ENCODE data around the gene MCRIP2. TPM values are rescaled to one million over a fixed set of nuclear protein-coding genes. Genes with fewer than 3 reads are reported as not detected.

The MCRIP2 gene
- total and polyA plus RNA-seq, 2 donors = 17.0 to 25.2 TPM

GRCh38 chr16:610513-611381 lies 30.9 kb upstream of the MCRIP2 start:
- peaks cover 7 to 13% of the 10 kb centered on the region in 2 donors for H3K36me3 ChIP-seq (ENCODE audit: control insufficient read depth in 2 of 2, insufficient read depth in 2 of 2, low read length in 1 of 2)
- no peak overlapping the region for H3K4me3 ChIP-seq (ENCODE audit: low read length in 2 of 2)
- WGBS = 90% methylated on average over 28 of the region's 28 CpGs
- peak overlapping the region in 1 of 2 donors; percentile 11 for H3K27ac ChIP-seq (ENCODE audit: low read depth in 1 of 2, low read length in 1 of 2)
- peaks cover 0 to 7% of the 10 kb centered on the region in 2 donors for H3K4me1 ChIP-seq (ENCODE audit: control insufficient read depth in 2 of 2, insufficient read depth in 2 of 2, low read length in 2 of 2)
- peak in 3 of 9 donors; percentile 39 to 63 (median 61) for DNase-seq (ENCODE audit: low read depth in 6 of 9, low spot score in 9 of 9)
- H3K27me3 ChIP-seq (ENCODE audit: control insufficient read depth in 2 of 2, insufficient read depth in 1 of 2, low read length in 1 of 2) = no peaks in the 10 kb centered on the region
- peaks cover 0 to under 1% of the 10 kb centered on the region in 2 donors for H3K9me3 ChIP-seq (ENCODE audit: control insufficient read depth in 2 of 2, insufficient read depth in 1 of 2, low read length in 1 of 2)

- H3K27me3 ChIP-seq (ENCODE audit: control insufficient read depth in 2 of 2, insufficient read depth in 1 of 2, low read length in 1 of 2) = no peaks in the 10 kb centered on the region
- no peak for DNase-seq (ENCODE audit: low read depth in 6 of 9, low spot score in 9 of 9)
- no peak overlapping the region for H3K27ac ChIP-seq (ENCODE audit: low read depth in 1 of 2, low read length in 1 of 2)
- no peak overlapping the region for H3K4me3 ChIP-seq (ENCODE audit: low read length in 2 of 2)
- H3K4me1 ChIP-seq (ENCODE audit: control insufficient read depth in 2 of 2, insufficient read depth in 2 of 2, low read length in 2 of 2) = peaks cover 0 to 7% of the 10 kb centered on the region in 2 donors
- 96% methylated on average over 13 of the region's 13 CpGs for WGBS
- no peaks in the 10 kb centered on the region for H3K9me3 ChIP-seq (ENCODE audit: control insufficient read depth in 2 of 2, insufficient read depth in 1 of 2, low read length in 1 of 2)
- peaks cover 7 to 29% of the 10 kb centered on the region in 2 donors for H3K36me3 ChIP-seq (ENCODE audit: control insufficient read depth in 2 of 2, insufficient read depth in 2 of 2, low read length in 1 of 2)
Measured at GRCh38 chr16:615122-615521, 26.5 kb upstream of the MCRIP2 start.

- DNase-seq (ENCODE audit: low read depth in 6 of 9, low spot score in 9 of 9) = no peak
- peaks cover 0 to 2% of the 10 kb centered on the region in 2 donors for H3K9me3 ChIP-seq (ENCODE audit: control insufficient read depth in 2 of 2, insufficient read depth in 1 of 2, low read length in 1 of 2)
- no peak overlapping the region for H3K27ac ChIP-seq (ENCODE audit: low read depth in 1 of 2, low read length in 1 of 2)
- 98% methylated on average over 39 of the region's 39 CpGs for WGBS
- peaks cover 7 to 29% of the 10 kb centered on the region in 2 donors for H3K36me3 ChIP-seq (ENCODE audit: control insufficient read depth in 2 of 2, insufficient read depth in 2 of 2, low read length in 1 of 2)
- H3K4me3 ChIP-seq (ENCODE audit: low read length in 2 of 2) = no peak overlapping the region
- no peaks in the 10 kb centered on the region for H3K27me3 ChIP-seq (ENCODE audit: control insufficient read depth in 2 of 2, insufficient read depth in 1 of 2, low read length in 1 of 2)
- peaks cover 0 to 10% of the 10 kb centered on the region in 2 donors for H3K4me1 ChIP-seq (ENCODE audit: control insufficient read depth in 2 of 2, insufficient read depth in 2 of 2, low read length in 2 of 2)
Measured at GRCh38 chr16:616733-617586, 24.7 kb upstream of the MCRIP2 start.

GRCh38 chr16:617855-618254 lies 23.8 kb upstream of the MCRIP2 start:
- DNase-seq (ENCODE audit: low read depth in 6 of 9, low spot score in 9 of 9) = no peak
- Histone ChIP-seq H3K27me3 (ENCODE audit: control insufficient read depth in 2 of 2, insufficient read depth in 1 of 2, low read length in 1 of 2) (no peaks in the 10 kb centered on the region), H3K4me1 (ENCODE audit: control insufficient read depth in 2 of 2, insufficient read depth in 2 of 2, low read length in 2 of 2) (peaks cover 0 to 10% of the 10 kb centered on the region in 2 donors), H3K36me3 (ENCODE audit: control insufficient read depth in 2 of 2, insufficient read depth in 2 of 2, low read length in 1 of 2) (peaks cover 7 to 29% of the 10 kb centered on the region in 2 donors), H3K27ac (ENCODE audit: low read depth in 1 of 2, low read length in 1 of 2) (no peak overlapping the region), H3K4me3 (ENCODE audit: low read length in 2 of 2) (no peak overlapping the region), H3K9me3 (ENCODE audit: control insufficient read depth in 2 of 2, insufficient read depth in 1 of 2, low read length in 1 of 2) (peaks cover 0 to 2% of the 10 kb centered on the region in 2 donors)
- WGBS = 93% methylated on average over 16 of the region's 16 CpGs

- 97% methylated on average over 20 of the region's 20 CpGs for WGBS
- peaks cover 0 to 2% of the 10 kb centered on the region in 2 donors for H3K9me3 ChIP-seq (ENCODE audit: control insufficient read depth in 2 of 2, insufficient read depth in 1 of 2, low read length in 1 of 2)
Measured at GRCh38 chr16:619476-620100, 22.0 kb upstream of the MCRIP2 start.

GRCh38 chr16:620700-621525 lies 20.7 kb upstream of the MCRIP2 start:
- no peak overlapping the region for H3K27ac ChIP-seq (ENCODE audit: low read depth in 1 of 2, low read length in 1 of 2)
- 94% methylated on average over 41 of the region's 41 CpGs for WGBS
- no peak for DNase-seq (ENCODE audit: low read depth in 6 of 9, low spot score in 9 of 9)
- H3K36me3 ChIP-seq (ENCODE audit: control insufficient read depth in 2 of 2, insufficient read depth in 2 of 2, low read length in 1 of 2) = peaks cover 2 to 27% of the 10 kb centered on the region in 2 donors
- peaks cover 0 to 2% of the 10 kb centered on the region in 2 donors for H3K9me3 ChIP-seq (ENCODE audit: control insufficient read depth in 2 of 2, insufficient read depth in 1 of 2, low read length in 1 of 2)
- peaks cover 0 to 10% of the 10 kb centered on the region in 2 donors for H3K4me1 ChIP-seq (ENCODE audit: control insufficient read depth in 2 of 2, insufficient read depth in 2 of 2, low read length in 2 of 2)
- no peak overlapping the region for H3K4me3 ChIP-seq (ENCODE audit: low read length in 2 of 2)
- H3K27me3 ChIP-seq (ENCODE audit: control insufficient read depth in 2 of 2, insufficient read depth in 1 of 2, low read length in 1 of 2) = no peaks in the 10 kb centered on the region

More at GRCh38 chr16:619476-620100, 22.0 kb upstream of the MCRIP2 start:
- Histone ChIP-seq H3K4me3 (ENCODE audit: low read length in 2 of 2) (no peak overlapping the region), H3K27me3 (ENCODE audit: control insufficient read depth in 2 of 2, insufficient read depth in 1 of 2, low read length in 1 of 2) (no peaks in the 10 kb centered on the region), H3K4me1 (ENCODE audit: control insufficient read depth in 2 of 2, insufficient read depth in 2 of 2, low read length in 2 of 2) (peaks cover 0 to 10% of the 10 kb centered on the region in 2 donors), H3K27ac (ENCODE audit: low read depth in 1 of 2, low read length in 1 of 2) (no peak overlapping the region), H3K36me3 (ENCODE audit: control insufficient read depth in 2 of 2, insufficient read depth in 2 of 2, low read length in 1 of 2) (peaks cover 3 to 23% of the 10 kb centered on the region in 2 donors)
- no peak for DNase-seq (ENCODE audit: low read depth in 6 of 9, low spot score in 9 of 9)

- H3K4me1 ChIP-seq (ENCODE audit: control insufficient read depth in 2 of 2, insufficient read depth in 2 of 2, low read length in 2 of 2) = peaks cover 0 to 10% of the 10 kb centered on the region in 2 donors
- no peak overlapping the region for H3K4me3 ChIP-seq (ENCODE audit: low read length in 2 of 2)
- peaks cover 2 to 31% of the 10 kb centered on the region in 2 donors for H3K36me3 ChIP-seq (ENCODE audit: control insufficient read depth in 2 of 2, insufficient read depth in 2 of 2, low read length in 1 of 2)
- peaks cover 0 to 2% of the 10 kb centered on the region in 2 donors for H3K9me3 ChIP-seq (ENCODE audit: control insufficient read depth in 2 of 2, insufficient read depth in 1 of 2, low read length in 1 of 2)
- H3K27ac ChIP-seq (ENCODE audit: low read depth in 1 of 2, low read length in 1 of 2) = no peak overlapping the region
- no peaks in the 10 kb centered on the region for H3K27me3 ChIP-seq (ENCODE audit: control insufficient read depth in 2 of 2, insufficient read depth in 1 of 2, low read length in 1 of 2)
- peak in 1 of 9 donors; percentile 31 for DNase-seq (ENCODE audit: low read depth in 6 of 9, low spot score in 9 of 9)
- 89% methylated on average over 21 of the region's 21 CpGs for WGBS
Measured at GRCh38 chr16:621526-622105, 20.0 kb upstream of the MCRIP2 start.

- peaks cover 0 to 10% of the 10 kb centered on the region in 2 donors for H3K4me1 ChIP-seq (ENCODE audit: control insufficient read depth in 2 of 2, insufficient read depth in 2 of 2, low read length in 2 of 2)
- no peak overlapping the region for H3K27ac ChIP-seq (ENCODE audit: low read depth in 1 of 2, low read length in 1 of 2)
- peaks cover 0 to 2% of the 10 kb centered on the region in 2 donors for H3K9me3 ChIP-seq (ENCODE audit: control insufficient read depth in 2 of 2, insufficient read depth in 1 of 2, low read length in 1 of 2)
- WGBS = 97% methylated on average over 17 of the region's 17 CpGs
- H3K4me3 ChIP-seq (ENCODE audit: low read length in 2 of 2) = no peak overlapping the region
- H3K27me3 ChIP-seq (ENCODE audit: control insufficient read depth in 2 of 2, insufficient read depth in 1 of 2, low read length in 1 of 2) = no peaks in the 10 kb centered on the region
- DNase-seq (ENCODE audit: low read depth in 6 of 9, low spot score in 9 of 9) = no peak
- H3K36me3 ChIP-seq (ENCODE audit: control insufficient read depth in 2 of 2, insufficient read depth in 2 of 2, low read length in 1 of 2) = peaks cover 8 to 38% of the 10 kb centered on the region in 2 donors
Measured at GRCh38 chr16:622920-623280, 18.7 kb upstream of the MCRIP2 start.
